Transverse colon (tissue), 4 donors: ENCODE measurements around the gene SNRPA. TPM values are rescaled to one million over a fixed set of nuclear protein-coding genes. Genes with fewer than 3 reads are reported as not detected.
"Not testable (repeated sequence)": the region's sequence is repeated elsewhere in the genome, so short reads cannot be mapped to it uniquely, and the experiment has no call there.

Experiments
- DNase-seq: peaks from one replicate; pipeline ENCODE4 v3.0.0-alpha.2; 2019
- H3K27ac ChIP-seq, 4 donors: fragments of 200-600 bp; sonication (generic); 2 replicates each; pipeline ENCODE4 v1.5.1; 2016 to 2018; ENCODE audit warnings: inconsistent platforms in 4 of 4
- H3K27me3 ChIP-seq: fragments of 200-600 bp; sonication (generic); 2 replicates; pipeline ENCODE4 v1.5.1; 2017; ENCODE audit warnings: inconsistent platforms
- H3K36me3 ChIP-seq, 4 donors: fragments of 200-600 bp; sonication (generic); 2 replicates each; pipeline ENCODE4 v1.5.1; 2017 to 2019; ENCODE audit warnings: inconsistent platforms in 4 of 4
- H3K4me1 ChIP-seq, 4 donors: fragments of 200-600 bp; sonication (generic); 2 replicates each; pipeline ENCODE4 v1.5.1; 2017 to 2020; ENCODE audit warnings: inconsistent platforms in 4 of 4
- H3K4me3 ChIP-seq, 4 donors: fragments of 200-600 bp; sonication (generic); 1 replicate in 1 of 4; 2 replicates in 3 of 4; pipeline versions ENCODE4 v1.5.1 to v1.6.1; 2017 to 2019; ENCODE audit warnings: inconsistent platforms in 4 of 4
- H3K9me3 ChIP-seq, 2 donors: fragments of 200-600 bp; sonication (generic); 2 replicates each; pipeline ENCODE4 v1.5.1; 2017 to 2019; ENCODE audit warnings: inconsistent platforms in 2 of 2
- EP300 ChIP-seq: sonication (generic); formaldehyde crosslinking; IDR thresholded peaks from one replicate; pipeline ENCODE4 v1.6.1; 2017; ENCODE audit warnings: antibody characterized with exemption, low read depth
- POLR2A ChIP-seq: fragments of 450-650 bp; IDR thresholded peaks from one replicate; pipeline ENCODE4 v1.6.1; 2016; ENCODE audit warnings: antibody characterized with exemption, mild to moderate bottlenecking, moderate library complexity
- POLR2AphosphoS5 ChIP-seq, 3 donors: sonication (generic); formaldehyde crosslinking; IDR thresholded peaks; one replicate each; pipeline ENCODE4 v1.6.1; 2016; ENCODE audit warnings: antibody characterized with exemption in 3 of 3
- WGBS, 2 donors: methylation state at CpG; one replicate each; pipeline ENCODE4 v1.1.5; 2018; ENCODE audit warnings: low coverage in 1 of 2; 5-methylcytosine and 5-hydroxymethylcytosine counted together
- in situ Hi-C, 4 donors: fragments of 200-750 bp; cut with MboI; loops; one replicate each; pipeline versions ENCODE4 v1.15.0 to v1.15.1; 2017; ENCODE audit warnings: low sequenced_read_pairs in 3 of 4, low pct_ligation_motif_present in 1 of 4, low pct_unique_long_range_greater_than_20kb in 1 of 4
- intact Hi-C: fragments of 100-400 bp; cut with DNase I; formaldehyde crosslinking; loops from one replicate; pipeline ENCODE4 v1.15.1; 2023; ENCODE audit warnings: low total_unique reads
- small RNA-seq, 4 donors: library from RNA; depleted of rRNA; stranded (forward); fragments of <200 nt; gene quantifications; one replicate each; pipeline ENCODE3, GENCODE V24; 2016
- total RNA-seq, 4 donors: library from RNA; depleted of rRNA; stranded (reverse); fragments of >200 nt; gene quantifications; one replicate each; pipeline ENCODE4 v1.1.0, GENCODE V29; 2016
- TF ChIP-seq, protein P1 (sequence below), 5 experiments: fragments of 200-600 bp in 3 of 5; fragments of 450-650 bp in 2 of 5; sonication (generic) in 3 of 5; IDR thresholded peaks; 1 replicate in 2 of 5; 2 replicates in 3 of 5; pipeline ENCODE4 v1.5.1; 2016 to 2017; ENCODE audit warnings: antibody characterized with exemption in 5 of 5, inconsistent platforms in 3 of 5, mild to moderate bottlenecking in 2 of 5, moderate library complexity in 1 of 5

SNRPA gene
- total RNA-seq, 4 donors from 2014 or later: 45.1 to 85.3 (median 65.6) TPM

DNA sequence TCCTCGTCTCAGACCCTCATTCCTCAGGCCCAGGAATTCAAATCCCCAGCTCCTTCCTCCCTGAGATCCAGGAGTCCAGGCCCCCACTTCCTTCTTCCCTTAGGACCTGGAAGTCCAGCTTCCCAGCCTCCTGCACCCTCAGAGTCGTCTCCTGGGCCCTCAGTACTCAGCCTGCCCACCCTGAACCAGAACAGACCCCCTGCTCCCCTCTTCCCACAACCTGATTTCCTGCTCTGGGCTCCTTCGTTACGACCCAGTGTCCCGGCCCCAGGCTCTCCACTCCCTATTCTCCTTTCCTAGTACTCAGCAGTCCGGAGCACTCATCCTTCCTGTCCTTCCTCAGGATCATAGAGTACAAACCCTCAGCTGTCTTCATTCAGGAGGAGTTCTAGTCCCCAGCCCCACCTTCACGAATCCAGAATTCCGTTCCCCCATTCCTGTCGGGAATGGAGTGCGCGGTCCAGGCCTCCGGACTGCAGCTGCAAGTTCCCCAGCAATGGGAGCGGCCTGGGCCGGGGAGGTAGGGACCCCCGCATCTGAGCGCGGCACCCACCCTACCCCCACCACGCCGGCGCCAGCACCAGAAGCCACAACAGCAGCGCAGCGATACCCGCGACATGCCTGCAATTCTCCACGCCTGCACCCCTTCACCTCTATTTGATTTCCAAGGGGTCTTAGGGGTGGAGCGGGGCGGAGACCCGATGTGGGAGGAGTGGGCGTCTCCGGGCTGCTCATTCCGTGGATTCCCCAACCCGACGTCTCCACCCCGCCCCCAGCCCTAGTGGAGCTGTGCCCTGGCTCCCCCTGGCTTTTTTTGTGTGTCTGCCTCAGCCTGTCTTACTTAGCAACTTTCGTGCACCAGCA lies 60.7 kb downstream of the SNRPA start:
- H3K27ac ChIP-seq: peak overlapping the region; percentile 79 to 89 (median 84)
- no peaks in the 10 kb centered on the region for H3K36me3 ChIP-seq
- TF ChIP-seq, protein P1, sequence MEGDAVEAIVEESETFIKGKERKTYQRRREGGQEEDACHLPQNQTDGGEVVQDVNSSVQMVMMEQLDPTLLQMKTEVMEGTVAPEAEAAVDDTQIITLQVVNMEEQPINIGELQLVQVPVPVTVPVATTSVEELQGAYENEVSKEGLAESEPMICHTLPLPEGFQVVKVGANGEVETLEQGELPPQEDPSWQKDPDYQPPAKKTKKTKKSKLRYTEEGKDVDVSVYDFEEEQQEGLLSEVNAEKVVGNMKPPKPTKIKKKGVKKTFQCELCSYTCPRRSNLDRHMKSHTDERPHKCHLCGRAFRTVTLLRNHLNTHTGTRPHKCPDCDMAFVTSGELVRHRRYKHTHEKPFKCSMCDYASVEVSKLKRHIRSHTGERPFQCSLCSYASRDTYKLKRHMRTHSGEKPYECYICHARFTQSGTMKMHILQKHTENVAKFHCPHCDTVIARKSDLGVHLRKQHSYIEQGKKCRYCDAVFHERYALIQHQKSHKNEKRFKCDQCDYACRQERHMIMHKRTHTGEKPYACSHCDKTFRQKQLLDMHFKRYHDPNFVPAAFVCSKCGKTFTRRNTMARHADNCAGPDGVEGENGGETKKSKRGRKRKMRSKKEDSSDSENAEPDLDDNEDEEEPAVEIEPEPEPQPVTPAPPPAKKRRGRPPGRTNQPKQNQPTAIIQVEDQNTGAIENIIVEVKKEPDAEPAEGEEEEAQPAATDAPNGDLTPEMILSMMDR (IDR thresholded peaks at IDR 0.05): no peak
- no peak for TF ChIP-seq POLR2AphosphoS5 (IDR thresholded peaks at IDR 0.05)
- no peak for TF ChIP-seq POLR2A
- TF ChIP-seq EP300: no peak
- no peaks in the 10 kb centered on the region for H3K9me3 ChIP-seq
- 17 to 48% methylated on average over 1 to 32 of the region's 35 CpGs for WGBS, 2 donors
- DNase-seq: no peak
- intact Hi-C loops (loop anchor here (5.0 kb wide), 1 partner anchor 321 kb away; no protein-coding TSS in a partner anchor), in situ Hi-C loops (loop anchor here in 2 of 4 donors (10.0 to 25.0 kb wide), 2 partner anchors 99 to 147 kb away; partner anchors contain the start of genes COQ8B (in 1 of the 2) and ITPKC (in 1 of the 2))
- no peaks in the 10 kb centered on the region for H3K27me3 ChIP-seq
- peak overlapping the region in 3 of 4 donors; percentile 28 to 53 (median 30) for H3K4me3 ChIP-seq
- H3K4me1 ChIP-seq: peaks cover 5 to 48% (median 25%) of the 10 kb centered on the region in 4 donors

DNA sequence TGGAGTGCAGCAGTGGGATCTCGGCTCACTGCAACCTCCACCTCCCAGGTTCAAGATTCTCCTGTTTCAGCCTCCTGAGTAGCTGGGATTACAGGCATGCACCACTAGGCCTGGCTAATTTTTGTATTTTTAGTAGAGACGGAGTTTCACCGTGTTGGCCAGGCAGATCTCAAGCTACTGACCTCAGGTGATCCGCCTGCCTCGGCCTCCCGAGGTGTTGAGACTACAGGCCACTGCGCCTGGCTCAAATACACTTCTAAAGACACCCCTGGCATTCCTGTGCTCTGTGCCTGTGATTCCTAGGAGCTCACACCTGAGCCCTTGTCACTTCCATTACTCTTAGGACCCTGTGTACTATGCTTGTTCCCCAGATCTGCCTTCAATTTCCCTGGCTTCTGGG lies 61.6 kb downstream of the SNRPA start:
- H3K36me3 ChIP-seq, H3K4me3 ChIP-seq, H3K27me3 ChIP-seq, H3K9me3 ChIP-seq, DNase-seq: not testable (repeated sequence)
- in situ Hi-C loops: loop anchor here in 2 of 4 donors (10.0 to 25.0 kb wide), 2 partner anchors 100 to 148 kb away; partner anchors contain the start of genes COQ8B (in 1 of the 2) and ITPKC (in 1 of the 2)
- intact Hi-C loops: loop anchor here (5.0 kb wide), 1 partner anchor 320 kb away; no protein-coding TSS in a partner anchor
- Histone ChIP-seq H3K27ac (peak overlapping the region in 1 of 4 donors; percentile 19), H3K4me1 (peaks cover 0 to 39% (median 24%) of the 10 kb centered on the region in 4 donors)
- WGBS, 2 donors: 76 to 91% methylated on average over 4 to 7 of the region's 7 CpGs

DNA sequence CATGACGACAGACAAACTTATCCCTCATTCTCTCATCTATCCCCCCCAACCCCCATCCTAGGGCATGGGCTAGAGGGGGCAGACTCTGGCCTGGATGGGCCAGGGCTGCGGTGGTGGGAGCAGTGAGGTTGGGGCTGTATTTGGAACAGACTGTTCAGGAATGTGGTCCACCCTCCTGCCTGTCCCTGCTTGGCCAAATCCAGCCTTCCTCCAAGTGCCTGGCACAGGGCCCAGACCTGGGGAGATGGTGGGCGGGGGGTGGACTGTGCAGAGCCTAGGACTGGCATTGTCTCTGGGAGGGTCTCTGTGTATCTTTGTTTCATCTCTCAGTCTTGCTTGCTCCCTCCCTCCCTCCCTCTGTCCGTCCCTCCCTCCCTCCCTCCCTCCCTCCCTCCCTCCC lies 62.2 kb downstream of the SNRPA start:
- H3K27ac ChIP-seq: peak overlapping the region in 1 of 4 donors; percentile 19
- in situ Hi-C loops: loop anchor here in 2 of 4 donors (10.0 to 25.0 kb wide), 2 partner anchors 101 to 148 kb away; partner anchors contain the start of genes COQ8B (in 1 of the 2) and ITPKC (in 1 of the 2)

More for the DNA sequence above, 62.2 kb downstream of the SNRPA start:
- Histone ChIP-seq H3K27me3 (no peaks in the 10 kb centered on the region), H3K4me3 (no peak overlapping the region), H3K36me3 (no peaks in the 10 kb centered on the region), H3K9me3 (no peaks in the 10 kb centered on the region), H3K4me1 (peaks cover 0 to 37% (median 24%) of the 10 kb centered on the region in 4 donors)
- 64% methylated on average over 4 of the region's 4 CpGs; no CpG with 5 or more reads in 1 of the 2 donors for WGBS, 2 donors
- DNase-seq: no peak
- TF ChIP-seq, protein P1 (IDR thresholded peaks at IDR 0.05): no peak
- TF ChIP-seq POLR2AphosphoS5 (IDR thresholded peaks at IDR 0.05): no peak
- no peak for TF ChIP-seq EP300
- TF ChIP-seq POLR2A: no peak
- intact Hi-C loops: loop anchor here (5.0 kb wide), 1 partner anchor 319 kb away; no protein-coding TSS in a partner anchor

Small RNA genes within 50 kb of the gene (small RNA-seq; reads per million reads assigned to genes)
- gene RNU6-195P: 0 reads per million in 4 donors

Other genes with a start within 250 kb of the SNRPA start
- gene SHKBP1, start 174.3 kb upstream of the SNRPA start, total RNA-seq: 100 to 1,000 TPM in 1 of 4 donors, 10 to 100 TPM in 3; 58.7 to 111 (median 60.9) TPM
- 100 to 1,000 TPM; 122 to 477 (median 253) TPM for gene LTBP4, start 149.8 kb upstream of the SNRPA start, total RNA-seq
- 10 to 100 TPM in 3 of 4 donors, 1 to 10 TPM in 1; 9.0 to 44.9 (median 20.4) TPM for gene NUMBL, start 60.6 kb upstream of the SNRPA start, total RNA-seq
- 10 to 100 TPM; 15.3 to 41.2 (median 36.5) TPM for gene COQ8B, start 34.3 kb upstream of the SNRPA start, total RNA-seq
- 10 to 100 TPM; 14.7 to 56.1 (median 33.8) TPM for gene ITPKC, start 34.1 kb upstream of the SNRPA start, total RNA-seq
- 10 to 100 TPM in 2 of 4 donors, 1 to 10 TPM in 2; 8.3 to 29.1 (median 12.1) TPM for gene ACTMAP, start 726 bp upstream of the SNRPA start, total RNA-seq
- 10 to 100 TPM in 1 of 4 donors, 1 to 10 TPM in 1, not detected in 2; 5.7 to 23.3 TPM for gene MIA, start 24.3 kb downstream of the SNRPA start, total RNA-seq
- gene RAB4B, start 27.0 kb downstream of the SNRPA start, total RNA-seq: 10 to 100 TPM; 25.9 to 84.2 (median 68.1) TPM
- 100 to 1,000 TPM; 102 to 123 (median 115) TPM for gene EGLN2, start 48.0 kb downstream of the SNRPA start, total RNA-seq
- not detected for gene CYP2A6, start 99.2 kb downstream of the SNRPA start, total RNA-seq
- not detected for gene CYP2A7, start 131.0 kb downstream of the SNRPA start, total RNA-seq
- gene CYP2B6, start 240.1 kb downstream of the SNRPA start, total RNA-seq: 1 to 10 TPM; 1.4 to 9.7 (median 5.5) TPM